Fibroblast of mammary gland (primary cell): ENCODE data around the gene NOC2L.

Experiments used
- DNase-seq: peaks from one replicate; pipeline ENCODE4 v3.0.0-alpha.2; 2010; ENCODE audit warnings: low read depth
- H3K4me3 ChIP-seq: 2 replicates; pipeline ENCODE4 v1.5.1; 2011; ENCODE audit warnings: low read depth, mild to moderate bottlenecking, low read length, moderate library complexity; ENCODE audit not compliant: control insufficient read depth
- TF ChIP-seq, protein P1 (sequence below): conservative IDR thresholded peaks from 2 replicates; pipeline ENCODE4 v1.5.1; 2011; ENCODE audit warnings: low read depth, low read length, inconsistent platforms; ENCODE audit not compliant: control insufficient read depth, insufficient read depth

Gene NOC2L

DNA sequence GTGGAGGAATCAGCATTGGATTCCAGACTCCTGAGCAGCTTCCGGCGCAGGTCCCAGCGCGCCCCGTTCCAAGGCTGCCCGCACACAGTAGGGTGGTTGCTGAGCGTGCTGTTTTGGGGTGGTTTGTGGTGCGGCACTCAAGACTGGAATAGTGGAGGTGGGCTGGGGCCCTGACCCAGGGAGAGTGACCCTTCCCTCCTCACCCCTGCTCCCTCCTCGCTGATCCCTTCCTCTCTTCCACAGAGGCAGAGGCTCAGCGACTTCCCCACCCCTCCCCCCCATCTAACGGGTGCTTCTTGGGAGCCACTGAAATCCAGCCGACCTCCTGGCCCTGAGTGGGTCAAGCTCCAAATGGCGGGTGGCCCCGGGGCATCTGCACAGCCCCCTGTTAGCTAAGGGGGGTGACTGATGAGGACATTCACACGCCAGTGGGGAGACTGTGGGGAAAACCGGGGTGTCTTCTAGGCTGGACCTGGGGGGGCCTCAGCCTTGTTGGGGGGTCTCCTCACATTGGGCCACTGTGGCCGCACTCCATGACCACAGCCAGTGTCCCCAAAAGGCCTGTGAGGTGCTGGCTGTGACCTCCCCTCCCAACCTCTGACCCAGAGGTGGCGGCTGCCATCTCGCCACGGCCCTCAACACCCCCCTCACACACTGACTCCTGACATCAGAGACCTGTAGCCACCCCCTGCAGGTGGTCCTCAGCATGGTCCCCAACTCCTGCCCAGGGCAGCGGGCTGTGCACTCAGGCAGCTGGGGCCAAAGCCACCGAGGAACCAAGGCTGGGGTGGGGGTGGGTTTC, 44.8 kb upstream of the NOC2L start:
- TF ChIP-seq, protein P1, sequence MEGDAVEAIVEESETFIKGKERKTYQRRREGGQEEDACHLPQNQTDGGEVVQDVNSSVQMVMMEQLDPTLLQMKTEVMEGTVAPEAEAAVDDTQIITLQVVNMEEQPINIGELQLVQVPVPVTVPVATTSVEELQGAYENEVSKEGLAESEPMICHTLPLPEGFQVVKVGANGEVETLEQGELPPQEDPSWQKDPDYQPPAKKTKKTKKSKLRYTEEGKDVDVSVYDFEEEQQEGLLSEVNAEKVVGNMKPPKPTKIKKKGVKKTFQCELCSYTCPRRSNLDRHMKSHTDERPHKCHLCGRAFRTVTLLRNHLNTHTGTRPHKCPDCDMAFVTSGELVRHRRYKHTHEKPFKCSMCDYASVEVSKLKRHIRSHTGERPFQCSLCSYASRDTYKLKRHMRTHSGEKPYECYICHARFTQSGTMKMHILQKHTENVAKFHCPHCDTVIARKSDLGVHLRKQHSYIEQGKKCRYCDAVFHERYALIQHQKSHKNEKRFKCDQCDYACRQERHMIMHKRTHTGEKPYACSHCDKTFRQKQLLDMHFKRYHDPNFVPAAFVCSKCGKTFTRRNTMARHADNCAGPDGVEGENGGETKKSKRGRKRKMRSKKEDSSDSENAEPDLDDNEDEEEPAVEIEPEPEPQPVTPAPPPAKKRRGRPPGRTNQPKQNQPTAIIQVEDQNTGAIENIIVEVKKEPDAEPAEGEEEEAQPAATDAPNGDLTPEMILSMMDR = no peak
- no peak overlapping the region for H3K4me3 ChIP-seq
- DNase-seq = no peak

DNA sequence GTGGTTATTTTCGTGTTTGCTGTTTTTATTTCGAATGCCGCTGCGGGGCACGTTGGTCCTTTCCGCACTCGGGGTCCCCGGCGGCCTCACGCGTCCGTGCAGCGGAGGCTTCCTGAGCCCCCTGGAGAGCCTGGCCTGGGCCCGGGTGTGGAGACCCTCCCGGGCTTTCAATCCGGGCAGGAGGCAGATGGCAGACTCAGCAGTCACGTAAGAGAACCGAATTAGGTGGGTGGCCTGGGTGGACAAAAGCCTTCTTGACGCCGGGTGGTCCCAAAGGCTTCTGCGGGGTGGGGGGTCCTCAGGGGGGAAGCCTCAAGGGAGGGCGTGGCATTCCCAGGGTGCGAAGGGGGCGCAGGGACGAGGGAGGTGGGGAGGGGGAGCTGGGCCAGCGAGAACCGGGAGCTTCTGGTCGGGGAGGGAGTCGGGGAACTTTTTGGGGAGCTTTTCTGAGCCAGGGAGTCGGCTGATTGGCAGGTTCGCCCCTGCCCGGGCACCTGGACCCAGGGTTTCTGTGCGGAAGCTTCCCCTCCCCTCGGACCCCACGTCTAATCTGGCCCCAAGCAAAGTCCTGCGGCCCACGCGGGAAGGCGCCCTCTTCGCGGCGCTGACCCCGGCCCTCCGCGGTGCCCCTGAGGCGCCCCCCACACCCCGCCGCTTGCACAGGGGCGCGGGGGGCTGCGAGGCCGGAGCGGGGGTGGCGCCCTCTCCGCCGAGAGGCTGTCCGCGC, 42.2 kb upstream of the NOC2L start:
- H3K4me3 ChIP-seq = no peak overlapping the region
- no peak for DNase-seq
- TF ChIP-seq, protein P1 = no peak

DNA sequence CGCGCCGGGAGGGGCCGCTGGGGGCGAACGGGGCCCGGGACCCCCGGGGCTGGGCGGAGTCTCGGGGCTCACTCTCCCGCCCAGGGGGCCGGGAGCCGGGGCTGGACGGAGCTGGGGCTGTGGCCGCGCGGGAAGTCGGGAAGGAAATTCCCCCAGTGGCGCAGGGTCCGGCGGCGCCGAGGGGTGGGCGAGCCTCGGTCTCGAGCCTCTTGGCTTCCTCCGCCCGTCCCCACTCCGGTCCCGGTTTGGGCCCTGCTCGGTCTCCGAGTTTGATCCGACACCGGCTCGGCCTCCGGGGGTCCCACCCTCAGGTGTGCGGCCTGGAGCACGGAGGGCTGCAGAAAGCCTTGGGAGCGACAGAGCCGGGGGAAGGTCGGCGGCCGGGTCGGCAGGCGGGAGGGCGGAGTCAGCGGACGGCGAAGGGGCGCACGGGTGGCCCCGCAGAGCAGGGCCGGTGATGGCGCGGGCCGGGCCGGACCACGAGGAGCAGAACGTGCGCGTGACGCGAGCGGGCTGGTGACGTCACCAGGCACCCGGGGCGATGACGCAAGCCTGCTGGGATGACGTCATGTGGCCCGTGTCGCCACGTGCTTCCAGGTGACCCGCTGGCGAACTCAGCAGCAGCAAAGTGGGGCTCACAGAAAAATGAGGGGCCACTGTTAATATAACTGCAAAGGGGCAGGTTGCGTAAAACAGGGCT, 41.5 kb upstream of the NOC2L start:
- DNase-seq = peak; percentile 82
- TF ChIP-seq, protein P1 = no peak
- peak overlapping the region; percentile 25 for H3K4me3 ChIP-seq

DNA sequence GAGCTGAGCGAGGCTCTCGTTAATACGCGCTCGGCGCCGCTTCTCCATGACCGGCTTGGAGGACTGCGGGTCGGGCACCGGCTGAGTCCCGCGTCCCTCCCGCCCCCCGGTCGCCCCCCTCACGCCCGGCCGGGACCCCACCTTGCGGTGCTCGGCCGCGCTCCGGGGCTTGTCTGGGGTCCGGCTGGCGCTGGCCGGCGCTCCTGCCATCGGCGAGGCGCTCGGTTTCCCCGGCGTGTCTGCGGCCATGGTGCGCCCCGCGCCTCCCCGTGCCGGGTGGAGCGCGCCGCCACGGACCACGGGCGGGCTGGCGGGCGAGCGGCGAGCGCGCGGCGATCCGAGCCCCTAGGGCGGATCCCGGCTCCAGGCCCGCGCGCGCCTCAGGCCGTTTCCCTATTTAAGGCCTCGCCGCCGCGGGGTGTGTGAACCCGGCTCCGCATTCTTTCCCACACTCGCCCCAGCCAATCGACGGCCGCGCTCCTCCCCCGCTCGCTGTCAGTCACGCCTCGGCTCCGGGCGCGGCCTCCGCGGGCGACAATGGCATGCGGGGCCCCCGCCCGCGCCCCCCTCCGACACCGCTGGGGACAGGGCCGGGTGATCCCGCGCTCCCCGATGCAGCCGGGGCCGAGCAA, 40.8 kb upstream of the NOC2L start, which contains the start of gene HES4:
Gene HES4, minus strand, starts transcription at position 373 of the 632 bp plus-strand sequence. Its CDS starts 124 bp downstream, at position 249.
- H3K4me3 ChIP-seq = peak within 1 kb of the TSS; percentile 25
- TF ChIP-seq, protein P1 = no peak
- peak; percentile 83 for DNase-seq

DNA sequence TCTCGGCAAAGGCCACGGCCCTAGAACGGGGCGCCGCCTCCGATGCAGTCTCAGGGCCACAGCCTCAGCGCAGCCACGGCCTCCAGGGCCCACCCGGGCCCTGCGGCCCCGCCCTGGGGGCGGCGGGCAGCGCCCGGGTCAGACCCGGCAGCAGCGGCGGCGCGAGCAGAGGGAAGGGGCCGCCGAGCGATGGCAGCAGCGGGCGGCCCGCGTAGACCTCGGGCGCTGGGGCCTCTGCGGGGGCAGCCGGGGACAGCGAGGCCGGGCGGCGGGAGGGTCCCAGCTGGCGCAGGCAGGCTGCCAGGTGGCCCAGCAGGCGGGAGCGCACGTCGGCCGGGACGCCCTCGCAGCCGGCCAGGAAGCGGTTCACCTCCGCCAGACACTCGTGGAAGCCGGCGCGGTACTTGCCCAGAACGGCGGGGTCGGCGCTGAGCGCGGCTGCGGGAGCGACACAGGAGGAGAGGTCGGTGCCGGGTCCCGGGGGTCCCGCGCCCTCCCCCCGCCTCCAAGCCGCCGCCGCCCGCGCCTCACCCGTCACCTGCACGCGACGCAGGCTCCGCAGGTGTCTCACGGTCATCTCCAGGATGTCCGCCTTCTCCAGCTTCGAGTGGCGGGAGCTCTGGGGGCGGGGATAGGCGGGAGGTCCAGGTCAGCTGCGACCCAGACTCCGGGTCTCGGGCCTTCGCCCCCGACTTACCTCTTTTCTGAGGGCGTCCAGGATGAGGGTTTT, 40.1 kb upstream of the NOC2L start:
- H3K4me3 ChIP-seq = no peak overlapping the region
- TF ChIP-seq, protein P1 = no peak
- DNase-seq = no peak

DNA sequence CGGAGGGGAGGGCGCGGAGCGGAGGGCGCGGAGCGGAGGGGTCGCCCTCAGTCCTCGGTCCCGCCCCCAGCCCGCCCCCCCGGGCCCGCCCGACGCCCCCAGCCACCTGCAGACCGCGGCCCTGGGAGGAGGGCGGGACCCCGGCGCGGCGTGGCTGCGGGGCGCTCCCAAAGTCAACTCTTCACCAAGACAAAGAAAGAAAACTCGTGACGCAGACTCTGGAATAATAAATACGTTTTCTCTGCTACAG, 39.6 kb upstream of the NOC2L start:
- TF ChIP-seq, protein P1 = no peak

More for the DNA sequence above, 39.6 kb upstream of the NOC2L start:
- peak; percentile 25 for DNase-seq
- H3K4me3 ChIP-seq = no peak overlapping the region
